ENCODE results near the gene TATDN3.

Gene TATDN3

DNA sequence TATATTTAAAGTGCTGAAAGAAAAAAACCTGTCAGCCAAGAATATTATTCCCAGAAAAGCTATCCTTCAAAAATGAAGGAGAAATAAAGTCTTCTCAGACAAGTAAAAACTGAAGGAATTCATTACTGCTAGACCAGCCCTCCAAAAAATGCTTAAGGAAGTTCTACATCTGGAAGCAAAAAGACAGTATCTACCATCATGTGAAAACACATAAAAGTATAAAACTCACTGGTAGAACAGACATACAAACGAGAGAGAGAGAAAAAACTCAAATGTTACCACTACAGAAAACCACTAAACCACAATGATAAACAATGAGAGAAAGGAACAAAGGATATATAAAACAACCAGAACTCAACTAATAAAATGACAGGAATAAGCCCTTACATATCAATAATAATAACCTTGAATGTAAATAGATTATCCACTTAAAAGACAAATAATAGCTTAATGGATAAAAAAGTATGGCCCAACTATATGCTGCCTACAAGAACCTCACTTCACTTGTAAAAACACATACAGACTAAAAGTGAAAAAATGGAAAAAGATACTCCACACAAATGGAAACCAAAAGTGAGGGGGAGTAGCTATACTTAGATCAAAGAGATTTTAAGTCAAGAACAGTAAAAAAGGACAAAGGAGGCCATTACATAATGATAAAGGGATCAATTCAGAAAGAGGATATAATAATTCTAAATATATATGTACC is 22.1 kb upstream of the TATDN3 start:
- H3K27me3 ChIP-seq (ENCODE audit: control insufficient read depth in 3 of 3, insufficient read depth in 3 of 3, low read depth in 1 of 3, low read length in 3 of 3), result no peaks in the 10 kb centered on the region
- no peak overlapping the region for H4K91ac ChIP-seq (ENCODE audit: low read depth, low read length, poor library complexity)
- no peak overlapping the region for H4K8ac ChIP-seq (ENCODE audit: low read depth, low read length)
- H3K23ac ChIP-seq (ENCODE audit: low read depth, low read length, poor library complexity), result no peak overlapping the region
- no peak overlapping the region for H2BK120ac ChIP-seq (ENCODE audit: low read depth, low read length)
- no peak overlapping the region for H2BK12ac ChIP-seq (ENCODE audit: low read length)
- H3K4me3 ChIP-seq (ENCODE audit: low read length in 2 of 2), result no peak overlapping the region
- no peak overlapping the region for H2BK15ac ChIP-seq (ENCODE audit: low read length)
- no peak overlapping the region for H2AFZ ChIP-seq (ENCODE audit: low read length)
- H3K4ac ChIP-seq (ENCODE audit: low read length), result no peak overlapping the region
- H3K79me1 ChIP-seq (ENCODE audit: low read depth, low read length), result no peaks in the 10 kb centered on the region
- no peak overlapping the region for H3K14ac ChIP-seq (ENCODE audit: low read length)
- no peak overlapping the region for H3K27ac ChIP-seq (replicated peaks; ENCODE audit: low read length)
- no peak overlapping the region for H3K18ac ChIP-seq (ENCODE audit: low read length)
- no peak overlapping the region for H3K4me2 ChIP-seq (ENCODE audit: insufficient read depth, low read length, poor library complexity, severe bottlenecking)
- DNase-seq (ENCODE audit: low spot score), result no peak
- no peak overlapping the region for H3K9ac ChIP-seq (ENCODE audit: low read depth, low read length, poor library complexity)
- H2BK5ac ChIP-seq (ENCODE audit: low read length), result no peak overlapping the region
- peaks cover 0 to 51% of the 10 kb centered on the region in 2 donors for H3K9me3 ChIP-seq (replicated peaks in 1 of 2; ENCODE audit: control insufficient read depth in 2 of 2, insufficient read depth in 1 of 2, low read depth in 1 of 2, low read length in 2 of 2)
- no peak overlapping the region for H2AK5ac ChIP-seq (ENCODE audit: low read depth, low read length)
- WGBS, 2 donors (ENCODE audit: extremely low coverage in 2 of 2, insufficient read length in 2 of 2, insufficient replicate concordance in 1 of 2), result no CpG with 5 or more reads among the region's 1 CpG
- no peaks in the 10 kb centered on the region for H3K4me1 ChIP-seq (ENCODE audit: control insufficient read depth in 2 of 2, insufficient read depth in 1 of 2, low read depth in 1 of 2, low read length in 2 of 2)
- H3K36me3 ChIP-seq (replicated peaks in 1 of 2; ENCODE audit: control insufficient read depth in 2 of 2, insufficient read depth in 2 of 2, low read length in 2 of 2), result peaks cover 0 to 49% of the 10 kb centered on the region in 2 donors

DNA sequence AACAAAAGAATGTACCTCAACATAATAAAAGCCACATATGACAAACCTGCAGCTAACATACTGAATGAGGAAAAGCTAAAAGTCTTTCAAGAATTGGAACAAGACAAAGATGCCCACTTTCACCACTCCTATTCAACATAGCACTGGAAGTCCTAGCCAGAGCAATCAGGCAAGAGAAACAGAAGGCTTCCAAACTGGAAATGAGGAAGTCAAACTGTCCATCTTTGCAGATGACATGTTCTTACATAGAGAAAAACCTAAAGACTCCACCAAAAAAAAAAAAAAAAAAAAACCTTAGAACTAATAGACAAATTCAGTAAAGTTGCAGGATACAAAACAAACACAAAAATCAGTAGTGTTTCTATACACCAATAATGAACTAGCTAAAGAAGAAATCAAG is 20.4 kb upstream of the TATDN3 start:
- peaks cover 0 to 53% of the 10 kb centered on the region in 2 donors for H3K36me3 ChIP-seq (replicated peaks in 1 of 2; ENCODE audit: control insufficient read depth in 2 of 2, insufficient read depth in 2 of 2, low read length in 2 of 2)
- no peak overlapping the region for H2BK15ac ChIP-seq (ENCODE audit: low read length)
- H3K18ac ChIP-seq (ENCODE audit: low read length), result no peak overlapping the region
- H3K4me1 ChIP-seq (ENCODE audit: control insufficient read depth in 2 of 2, insufficient read depth in 1 of 2, low read depth in 1 of 2, low read length in 2 of 2), result no peaks in the 10 kb centered on the region
- H3K9ac ChIP-seq (ENCODE audit: low read depth, low read length, poor library complexity), result no peak overlapping the region
- H2AK5ac ChIP-seq (ENCODE audit: low read depth, low read length), result no peak overlapping the region
- no peak overlapping the region for H2BK5ac ChIP-seq (ENCODE audit: low read length)
- H3K27me3 ChIP-seq (ENCODE audit: control insufficient read depth in 3 of 3, insufficient read depth in 3 of 3, low read depth in 1 of 3, low read length in 3 of 3), result no peaks in the 10 kb centered on the region
- no peak for DNase-seq (ENCODE audit: low spot score)
- no peak overlapping the region for H3K14ac ChIP-seq (ENCODE audit: low read length)
- H2BK120ac ChIP-seq (ENCODE audit: low read depth, low read length), result no peak overlapping the region
- H3K4me3 ChIP-seq (ENCODE audit: low read length in 2 of 2), result no peak overlapping the region
- H3K23ac ChIP-seq (ENCODE audit: low read depth, low read length, poor library complexity), result no peak overlapping the region
- no peak overlapping the region for H4K8ac ChIP-seq (ENCODE audit: low read depth, low read length)
- no peak overlapping the region for H3K4me2 ChIP-seq (ENCODE audit: insufficient read depth, low read length, poor library complexity, severe bottlenecking)
- no peak overlapping the region for H3K27ac ChIP-seq (replicated peaks; ENCODE audit: low read length)
- H2AFZ ChIP-seq (ENCODE audit: low read length), result no peak overlapping the region
- H3K79me1 ChIP-seq (ENCODE audit: low read depth, low read length), result no peaks in the 10 kb centered on the region
- H2BK12ac ChIP-seq (ENCODE audit: low read length), result no peak overlapping the region
- H3K4ac ChIP-seq (ENCODE audit: low read length), result no peak overlapping the region
- no peak overlapping the region for H4K91ac ChIP-seq (ENCODE audit: low read depth, low read length, poor library complexity)
- H3K9me3 ChIP-seq (replicated peaks in 1 of 2; ENCODE audit: control insufficient read depth in 2 of 2, insufficient read depth in 1 of 2, low read depth in 1 of 2, low read length in 2 of 2), result peaks cover 0 to 49% of the 10 kb centered on the region in 2 donors

DNA sequence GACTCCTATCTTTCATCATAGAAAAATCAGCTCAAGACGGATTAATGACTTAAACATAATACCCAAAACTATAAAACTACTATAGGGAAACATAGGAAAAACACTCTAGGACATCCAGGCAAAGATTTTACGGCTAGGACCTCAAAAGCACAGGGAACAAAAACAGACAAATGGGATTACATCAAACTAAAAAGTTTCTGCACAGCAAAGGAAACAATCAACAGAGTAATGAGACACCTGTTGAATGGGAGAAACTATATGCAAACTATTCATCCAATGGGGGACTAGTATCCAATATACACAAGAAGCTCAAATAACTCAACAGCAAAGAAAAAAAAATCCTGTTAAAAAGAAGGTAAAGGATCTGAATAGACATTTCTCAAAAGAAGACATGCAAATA is 18.7 kb upstream of the TATDN3 start:
- Histone ChIP-seq H3K4me2 (ENCODE audit: insufficient read depth, low read length, poor library complexity, severe bottlenecking) (no peak overlapping the region), H3K27ac (replicated peaks; ENCODE audit: low read length) (no peak overlapping the region), H4K8ac (ENCODE audit: low read depth, low read length) (no peak overlapping the region), H4K91ac (ENCODE audit: low read depth, low read length, poor library complexity) (no peak overlapping the region), H2BK5ac (ENCODE audit: low read length) (no peak overlapping the region), H3K14ac (ENCODE audit: low read length) (no peak overlapping the region), H3K79me1 (ENCODE audit: low read depth, low read length) (peaks cover 1% of the 10 kb centered on the region), H2AFZ (ENCODE audit: low read length) (no peak overlapping the region), H2BK120ac (ENCODE audit: low read depth, low read length) (no peak overlapping the region), H2BK12ac (ENCODE audit: low read length) (no peak overlapping the region), H3K4me3 (ENCODE audit: low read length in 2 of 2) (no peak overlapping the region), H3K4me1 (ENCODE audit: control insufficient read depth in 2 of 2, insufficient read depth in 1 of 2, low read depth in 1 of 2, low read length in 2 of 2) (no peaks in the 10 kb centered on the region), H3K36me3 (replicated peaks in 1 of 2; ENCODE audit: control insufficient read depth in 2 of 2, insufficient read depth in 2 of 2, low read length in 2 of 2) (peaks cover 3 to 67% of the 10 kb centered on the region in 2 donors), H3K18ac (ENCODE audit: low read length) (no peak overlapping the region), H3K9ac (ENCODE audit: low read depth, low read length, poor library complexity) (no peak overlapping the region), H3K9me3 (replicated peaks in 1 of 2; ENCODE audit: control insufficient read depth in 2 of 2, insufficient read depth in 1 of 2, low read depth in 1 of 2, low read length in 2 of 2) (peaks cover 1 to 53% of the 10 kb centered on the region in 2 donors), H3K23ac (ENCODE audit: low read depth, low read length, poor library complexity) (no peak overlapping the region), H2BK15ac (ENCODE audit: low read length) (no peak overlapping the region), H3K27me3 (ENCODE audit: control insufficient read depth in 3 of 3, insufficient read depth in 3 of 3, low read depth in 1 of 3, low read length in 3 of 3) (no peaks in the 10 kb centered on the region), H3K4ac (ENCODE audit: low read length) (no peak overlapping the region), H2AK5ac (ENCODE audit: low read depth, low read length) (no peak overlapping the region)
- WGBS, 2 donors (ENCODE audit: extremely low coverage in 2 of 2, insufficient read length in 2 of 2, insufficient replicate concordance in 1 of 2), result no CpG with 5 or more reads among the region's 2 CpGs
- DNase-seq (ENCODE audit: low spot score), result no peak

DNA sequence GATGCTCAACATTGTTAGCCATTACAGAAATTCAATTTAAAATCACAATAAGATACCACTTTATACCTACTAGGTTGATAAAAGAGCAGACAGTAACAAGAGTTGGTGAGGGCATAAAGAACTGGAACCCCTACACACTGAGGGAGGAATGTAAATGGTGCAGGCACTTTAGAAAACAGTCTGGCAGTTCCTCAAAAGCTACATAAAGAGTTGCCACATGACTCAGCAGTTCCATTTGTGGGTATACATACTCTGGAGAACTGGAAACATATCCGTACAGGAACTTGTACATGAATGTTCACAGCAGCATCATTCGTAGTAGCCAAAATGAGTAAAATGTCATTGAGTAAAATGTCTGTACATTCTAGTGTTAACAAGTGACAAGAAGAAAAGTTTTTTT is 17.1 kb upstream of the TATDN3 start:
- no peak overlapping the region for H3K14ac ChIP-seq (ENCODE audit: low read length)
- WGBS, 2 donors (ENCODE audit: extremely low coverage in 2 of 2, insufficient read length in 2 of 2, insufficient replicate concordance in 1 of 2), result no CpG with 5 or more reads among the region's 2 CpGs
- H4K91ac ChIP-seq (ENCODE audit: low read depth, low read length, poor library complexity), result no peak overlapping the region
- H3K23ac ChIP-seq (ENCODE audit: low read depth, low read length, poor library complexity), result no peak overlapping the region
- H2BK12ac ChIP-seq (ENCODE audit: low read length), result no peak overlapping the region
- H3K18ac ChIP-seq (ENCODE audit: low read length), result no peak overlapping the region
- H4K8ac ChIP-seq (ENCODE audit: low read depth, low read length), result no peak overlapping the region
- H2AFZ ChIP-seq (ENCODE audit: low read length), result no peak overlapping the region
- no peaks in the 10 kb centered on the region for H3K27me3 ChIP-seq (ENCODE audit: control insufficient read depth in 3 of 3, insufficient read depth in 3 of 3, low read depth in 1 of 3, low read length in 3 of 3)
- H3K4me1 ChIP-seq (ENCODE audit: control insufficient read depth in 2 of 2, insufficient read depth in 1 of 2, low read depth in 1 of 2, low read length in 2 of 2), result no peaks in the 10 kb centered on the region
- H2BK15ac ChIP-seq (ENCODE audit: low read length), result no peak overlapping the region
- peaks cover 3 to 59% of the 10 kb centered on the region in 2 donors for H3K36me3 ChIP-seq (replicated peaks in 1 of 2; ENCODE audit: control insufficient read depth in 2 of 2, insufficient read depth in 2 of 2, low read length in 2 of 2)
- no peak overlapping the region for H3K9ac ChIP-seq (ENCODE audit: low read depth, low read length, poor library complexity)
- no peak overlapping the region for H2AK5ac ChIP-seq (ENCODE audit: low read depth, low read length)
- no peak overlapping the region for H3K4ac ChIP-seq (ENCODE audit: low read length)
- no peak overlapping the region for H2BK120ac ChIP-seq (ENCODE audit: low read depth, low read length)
- H3K79me1 ChIP-seq (ENCODE audit: low read depth, low read length), result peaks cover 1% of the 10 kb centered on the region
- no peak overlapping the region for H3K4me3 ChIP-seq (ENCODE audit: low read length in 2 of 2)
- no peak for DNase-seq (ENCODE audit: low spot score)
- H2BK5ac ChIP-seq (ENCODE audit: low read length), result no peak overlapping the region
- H3K4me2 ChIP-seq (ENCODE audit: insufficient read depth, low read length, poor library complexity, severe bottlenecking), result no peak overlapping the region
- H3K9me3 ChIP-seq (replicated peaks in 1 of 2; ENCODE audit: control insufficient read depth in 2 of 2, insufficient read depth in 1 of 2, low read depth in 1 of 2, low read length in 2 of 2), result peaks cover 1 to 38% of the 10 kb centered on the region in 2 donors
- no peak overlapping the region for H3K27ac ChIP-seq (replicated peaks; ENCODE audit: low read length)

All from neuronal stem cell (in vitro differentiated cells).